H1 (cell line): ENCODE results near the gene ADCY2. TPM values are rescaled to one million over a fixed set of nuclear protein-coding genes. Genes with fewer than 3 reads are reported as not detected.

Experiments
- CTCF ChIA-PET: fragments of 300-600 bp; sonication (Branson Sonifier 250); formaldehyde crosslinking; loops from one replicate; lab custom pipeline; 2021; ENCODE audit not compliant: partially characterized antibody; lab: Charles Lee
- POLR2A ChIA-PET: fragments of 300-600 bp; sonication (Branson Sonifier 250); formaldehyde crosslinking; loops from one replicate; lab custom pipeline; 2021; ENCODE audit warnings: inconsistent platforms; ENCODE audit not compliant: partially characterized antibody; lab: Charles Lee
- DNase-seq, 2 experiments: peaks; one replicate each; pipeline versions ENCODE4 v3.0.0 to v3.0.0-alpha.2; 2010 to 2022; ENCODE audit warnings: low spot score in 2 of 2, low read depth in 1 of 2, mixed read lengths in 1 of 2
- FAIRE-seq: peaks from 2 replicates; lab custom pipeline; 2011; peaks lifted over from hg19 to GRCh38; lab: Jason Lieb, UNC
- H2AFZ ChIP-seq: 2 replicates; pipeline ENCODE4 v1.8.1; 2012; ENCODE audit warnings: low read length, inconsistent platforms
- H2AK5ac ChIP-seq: 2 replicates; pipeline ENCODE4 v1.6.1; 2013; ENCODE audit warnings: low read depth, low read length
- H2BK120ac ChIP-seq: replicated peaks from 2 replicates; pipeline ENCODE3; 2013; ENCODE audit warnings: low read depth, low read length, inconsistent platforms
- H2BK12ac ChIP-seq: 2 replicates; pipeline ENCODE4 v1.6.1; 2013; ENCODE audit warnings: low read depth, low read length
- H2BK15ac ChIP-seq: 2 replicates; pipeline ENCODE4 v1.6.1; 2013; ENCODE audit warnings: low read length
- H2BK20ac ChIP-seq: 2 replicates; pipeline ENCODE4 v1.6.1; 2013; ENCODE audit warnings: low read length
- H2BK5ac ChIP-seq: 2 replicates; pipeline ENCODE4 v1.6.1; 2013; ENCODE audit warnings: low read depth, low read length
- H3K14ac ChIP-seq: 2 replicates; pipeline ENCODE4 v1.6.1; 2013; ENCODE audit warnings: inconsistent platforms; ENCODE audit not compliant: insufficient read length
- H3K18ac ChIP-seq: 2 replicates; pipeline ENCODE4 v1.6.1; 2013; ENCODE audit warnings: low read length; ENCODE audit errors: extremely low read depth
- H3K23ac ChIP-seq: 2 replicates; pipeline ENCODE4 v1.6.1; 2013; ENCODE audit warnings: inconsistent platforms; ENCODE audit not compliant: insufficient read length
- H3K23me2 ChIP-seq: 2 replicates; pipeline ENCODE4 v1.6.1; 2013; ENCODE audit warnings: low read depth, low read length
- H3K27ac ChIP-seq: 2 replicates; pipeline ENCODE4 v1.6.1; 2011; ENCODE audit warnings: low read depth, low read length, inconsistent platforms
- H3K27me3 ChIP-seq, 4 experiments: replicated peaks in 1 of 4; 1 replicate in 1 of 4; 2 replicates in 3 of 4; pipeline versions ENCODE4 v1.6.1 to v1.8.1; 2011 to 2013; ENCODE audit warnings: low read length in 3 of 4, mild to moderate bottlenecking in 3 of 4, inconsistent platforms in 2 of 4, mixed read lengths in 2 of 4, moderate library complexity in 1 of 4; ENCODE audit not compliant: control insufficient read depth in 3 of 4, insufficient read depth in 3 of 4; ENCODE audit errors: extremely low read depth in 1 of 4
- H3K36me3 ChIP-seq, 4 experiments: 2 replicates each; pipeline versions ENCODE4 v1.6.1 to v1.8.1; 2011 to 2013; ENCODE audit warnings: mild to moderate bottlenecking in 4 of 4, low read length in 3 of 4, moderate library complexity in 2 of 4, control low read depth in 1 of 4, inconsistent platforms in 1 of 4; ENCODE audit not compliant: insufficient read depth in 4 of 4, control insufficient read depth in 2 of 4
- H3K4ac ChIP-seq: replicated peaks from 2 replicates; pipeline ENCODE3; 2013; ENCODE audit warnings: low read length, low read depth, mixed read lengths, inconsistent platforms; ENCODE audit not compliant: insufficient read length
- H3K4me1 ChIP-seq, 4 experiments: replicated peaks in 1 of 4; 1 replicate in 1 of 4; 2 replicates in 3 of 4; pipeline versions ENCODE4 v1.6.1 to v1.8.1; 2011 to 2013; ENCODE audit warnings: low read length in 3 of 4, inconsistent platforms in 2 of 4, mixed read lengths in 1 of 4; ENCODE audit not compliant: insufficient read depth in 4 of 4, control insufficient read depth in 3 of 4
- H3K4me2 ChIP-seq, 2 experiments: 2 replicates each; pipeline versions ENCODE4 v1.6.1 to v1.8.1; 2011 to 2013; ENCODE audit warnings: low read depth in 2 of 2, low read length in 2 of 2, control low read depth in 1 of 2, inconsistent platforms in 1 of 2, mild to moderate bottlenecking in 1 of 2; ENCODE audit not compliant: insufficient read depth in 1 of 2
- H3K4me3 ChIP-seq, 4 experiments: fragments of 200-600, 300-600 bp in 1 of 4; sonication (generic), shearing (Covaris generic), sonication (Bioruptor Twin) in 1 of 4; 2 replicates each; pipeline versions ENCODE4 v1.5.1 to v1.8.1; 2011 to 2016; ENCODE audit warnings: low read length in 4 of 4, low read depth in 3 of 4, control low read depth in 2 of 4, inconsistent platforms in 2 of 4, mild to moderate bottlenecking in 2 of 4, mixed read lengths in 1 of 4, moderate library complexity in 1 of 4; ENCODE audit not compliant: insufficient read depth in 2 of 4; ENCODE audit errors: extremely low read depth in 1 of 4
- H3K56ac ChIP-seq: replicated peaks from 2 replicates; pipeline ENCODE3; 2013; ENCODE audit warnings: low read depth, mild to moderate bottlenecking, mixed read lengths, low read length, inconsistent platforms; ENCODE audit not compliant: insufficient read length
- H3K79me1 ChIP-seq: 2 replicates; pipeline ENCODE4 v1.6.1; 2013; ENCODE audit warnings: low read depth, low read length, control low read depth
- H3K79me2 ChIP-seq, 2 experiments: 2 replicates each; pipeline versions ENCODE4 v1.6.1 to v1.8.1; 2012 to 2013; ENCODE audit warnings: low read length in 2 of 2, mild to moderate bottlenecking in 2 of 2, inconsistent platforms in 1 of 2; ENCODE audit not compliant: insufficient read depth in 2 of 2, control insufficient read depth in 1 of 2
- H3K9ac ChIP-seq, 4 experiments: replicated peaks in 1 of 4; 1 replicate in 1 of 4; 2 replicates in 3 of 4; pipeline versions ENCODE4 v1.6.1 to v1.8.1; 2011 to 2013; ENCODE audit warnings: low read depth in 3 of 4, low read length in 3 of 4, control low read depth in 2 of 4, mild to moderate bottlenecking in 2 of 4, moderate library complexity in 2 of 4, inconsistent platforms in 1 of 4; ENCODE audit errors: extremely low read depth in 1 of 4
- H3K9me3 ChIP-seq, 2 experiments: 2 replicates each; pipeline versions ENCODE4 v1.6.1 to v1.8.1; 2012 to 2013; ENCODE audit warnings: mild to moderate bottlenecking in 2 of 2, moderate library complexity in 2 of 2, control low read depth in 1 of 2, inconsistent platforms in 1 of 2, low read depth in 1 of 2, low read length in 1 of 2, mixed read lengths in 1 of 2; ENCODE audit not compliant: insufficient read depth in 2 of 2
- H4K20me1 ChIP-seq, 2 experiments: replicated peaks in 1 of 2; 2 replicates each; pipeline versions ENCODE3 to v1.8.1; 2011 to 2013; ENCODE audit warnings: inconsistent platforms in 2 of 2, low read length in 2 of 2, mild to moderate bottlenecking in 1 of 2; ENCODE audit not compliant: insufficient read depth in 2 of 2, control insufficient read depth in 1 of 2
- H4K5ac ChIP-seq: 2 replicates; pipeline ENCODE4 v1.6.1; 2013; ENCODE audit warnings: low read length, low read depth, mixed read lengths, inconsistent platforms; ENCODE audit not compliant: insufficient read length
- H4K8ac ChIP-seq: 2 replicates; pipeline ENCODE4 v1.8.0; 2013; ENCODE audit warnings: mild to moderate bottlenecking, moderate library complexity, low read length, inconsistent platforms; ENCODE audit not compliant: insufficient read depth; ENCODE audit errors: extremely low read depth
- H4K91ac ChIP-seq: replicated peaks from 2 replicates; pipeline ENCODE3; 2013; ENCODE audit warnings: low read length, mixed read lengths, inconsistent platforms; ENCODE audit not compliant: insufficient read length
- EGR1 ChIP-seq: IDR thresholded peaks from 2 replicates; pipeline ENCODE4 v1.6.1; 2011; ENCODE audit warnings: low read depth, low read length, borderline replicate concordance
- FOSL1 ChIP-seq: IDR thresholded peaks from 2 replicates; pipeline ENCODE4 v1.6.1; 2011; ENCODE audit warnings: mild to moderate bottlenecking, low read depth, low read length, moderate library complexity; ENCODE audit not compliant: insufficient read depth
- HDAC2 ChIP-seq, 2 experiments: fragments of 300-600 bp in 1 of 2; sonication (generic) in 1 of 2; IDR thresholded peaks; 2 replicates each; pipeline ENCODE4 v1.6.1; 2011 to 2012; ENCODE audit warnings: low read depth in 2 of 2, low read length in 2 of 2, mild to moderate bottlenecking in 2 of 2, moderate library complexity in 2 of 2, borderline replicate concordance in 1 of 2, inconsistent platforms in 1 of 2
- MAFK ChIP-seq: IDR thresholded peaks from 2 replicates; pipeline ENCODE4 v1.6.1; 2012; ENCODE audit warnings: low read depth, mild to moderate bottlenecking, improper control_type of control experiment, low read length
- POLR2AphosphoS5 ChIP-seq: IDR thresholded peaks from 2 replicates; pipeline ENCODE4 v1.6.1; 2011; ENCODE audit warnings: low read depth, low read length
- RAD21 ChIP-seq, 2 experiments: IDR thresholded peaks in 1 of 2; conservative IDR thresholded peaks in 1 of 2; 2 replicates each; pipeline ENCODE4 v1.6.1; 2011; ENCODE audit warnings: low read depth in 2 of 2, low read length in 2 of 2, improper control_type of control experiment in 1 of 2, inconsistent platforms in 1 of 2, mild to moderate bottlenecking in 1 of 2, moderate library complexity in 1 of 2
- SIN3A ChIP-seq, 2 experiments: IDR thresholded peaks in 1 of 2; conservative IDR thresholded peaks in 1 of 2; 2 replicates each; pipeline ENCODE4 v1.6.1; 2011 to 2012; ENCODE audit warnings: low read length in 2 of 2, improper control_type of control experiment in 1 of 2, low read depth in 1 of 2, mild to moderate bottlenecking in 1 of 2
- SIRT6 ChIP-seq: IDR thresholded peaks from one replicate; pipeline ENCODE4 v1.7.1; 2012; ENCODE audit warnings: low read length, inconsistent platforms
- SUZ12 ChIP-seq: fragments of 200-600 bp; sonication (generic); IDR thresholded peaks from 2 replicates; pipeline ENCODE4 v1.6.1; 2012; ENCODE audit warnings: mild to moderate bottlenecking, inconsistent platforms, low read length, moderate library complexity, mixed read lengths
- WGBS, 2 experiments: shearing (Covaris generic) in 1 of 2; methylation state at CpG; one replicate each; pipeline versions ENCODE4 v1.1.6 to v1.1.7; 2013 to 2015; ENCODE audit warnings: low lambda C conversion rate in 2 of 2, mixed read lengths in 2 of 2, inconsistent platforms in 1 of 2, low coverage in 1 of 2, missing lambda C conversion rate in 1 of 2; ENCODE audit not compliant: insufficient replicate concordance in 2 of 2, insufficient coverage in 1 of 2, insufficient read length in 1 of 2; ENCODE audit errors: extremely low coverage in 1 of 2, missing lambda C conversion rate in 1 of 2; 5-methylcytosine and 5-hydroxymethylcytosine counted together
- polyA plus RNA-seq, 7 experiments: library from polyadenylated mRNA; depleted of rRNA in 3 of 7; stranded (reverse) in 5 of 7; unstranded in 2 of 7; fragments of >200 nt in 5 of 7; fragments of 200-250 nt in 2 of 7; gene quantifications; 1 replicate in 5 of 7; 2 replicates in 1 of 7; 4 replicates in 1 of 7; pipeline versions ENCODE4 v1.2.1 to v1.2.3, GENCODE V29; 2011 to 2013; ENCODE audit warnings: missing spikeins in 2 of 7, mixed read lengths in 2 of 7
- total RNA-seq: library from RNA; stranded (reverse); fragmentation: NEBNext Ultra II Directional; extraction: Animal tissue kit (Norgen Biotek cat#: 25700); gene quantifications from 2 replicates; pipeline ENCODE4 v1.2.1, GENCODE V29; 2021

Gene ADCY2
- total and polyA plus RNA-seq, 2 of the 8 experiments (the other 6 are each of a cell fraction or from before 2014, with no cell fraction given), result 35.8 to 122 TPM

GRCh38 chr5:7453947-7454346 lies 58.0 kb downstream of the ADCY2 start:
- no peak for DNase-seq
- no peak overlapping the region for H2BK5ac ChIP-seq
- ChIA-PET CTCF (interaction anchor here (0.7 kb wide), 1 partner anchor 633 kb away, joined by 3 read pairs; no protein-coding TSS in a partner anchor), POLR2A (interaction anchor here (1.3 kb wide), 1 partner anchor 11 kb away, joined by 3 read pairs; no protein-coding TSS in a partner anchor)
- H3K9ac ChIP-seq, result no peak overlapping the region
- H3K4me2 ChIP-seq, result no peak overlapping the region
- peaks cover 0 to 1% of the 10 kb centered on the region in 2 experiments for H4K20me1 ChIP-seq
- no peaks in the 10 kb centered on the region for H3K23me2 ChIP-seq
- H4K8ac ChIP-seq, result no peak overlapping the region
- TF ChIP-seq SIRT6, result no peak
- no peak for TF ChIP-seq SUZ12
- no peak for TF ChIP-seq POLR2AphosphoS5
- no peak for TF ChIP-seq EGR1
- TF ChIP-seq FOSL1, result no peak
- TF ChIP-seq SIN3A (conservative IDR thresholded peaks at IDR 0.05 in 1 of 2, IDR thresholded peaks at IDR 0.05 in 1 of 2; ENCODE audit: low read depth in 1 of 2, low read length in 2 of 2), result no peak
- no peak for TF ChIP-seq HDAC2 (IDR thresholded peaks at IDR 0.05; ENCODE audit: borderline replicate concordance in 1 of 2, low read depth in 2 of 2, low read length in 2 of 2)
- TF ChIP-seq RAD21 (IDR thresholded peaks at IDR 0.05 in 1 of 2, conservative IDR thresholded peaks at IDR 0.05 in 1 of 2; ENCODE audit: low read depth in 2 of 2, low read length in 2 of 2), result no peak
- TF ChIP-seq MAFK, result no peak
- FAIRE-seq, result no peak
- no peak overlapping the region for H2BK15ac ChIP-seq
- peaks cover 6% of the 10 kb centered on the region; the same call in 1 of the 2 replicates for H3K79me1 ChIP-seq
- H3K27ac ChIP-seq, result no peak overlapping the region
- H3K4me3 ChIP-seq, result no peak overlapping the region
- H3K18ac ChIP-seq, result no peak overlapping the region
- H3K14ac ChIP-seq, result no peak overlapping the region
- peaks cover 0 to 3% of the 10 kb centered on the region in 2 experiments; a peak in 1 of 4 replicates for H3K9me3 ChIP-seq
- no peak overlapping the region for H4K5ac ChIP-seq
- H3K23ac ChIP-seq, result no peak overlapping the region
- no peak overlapping the region for H3K56ac ChIP-seq
- no peak overlapping the region for H2BK12ac ChIP-seq
- H3K79me2 ChIP-seq, result peaks cover 0 to 95% of the 10 kb centered on the region in 2 experiments; a peak in 2 of 4 replicates
- H3K4ac ChIP-seq, result no peak overlapping the region
- H3K36me3 ChIP-seq, result peaks cover 0 to 5% (median 0%) of the 10 kb centered on the region in 4 experiments; a peak in 3 of 8 replicates
- no peaks in the 10 kb centered on the region for H3K27me3 ChIP-seq
- H2AFZ ChIP-seq, result no peak overlapping the region
- no peak overlapping the region for H2AK5ac ChIP-seq
- no peak overlapping the region for H2BK120ac ChIP-seq
- 82% methylated on average over 2 of the region's 2 CpGs; no CpG with 5 or more reads in 1 of the 2 experiments for WGBS, 2 experiments
- no peak overlapping the region for H2BK20ac ChIP-seq
- no peak overlapping the region for H4K91ac ChIP-seq
- peaks cover 0 to 3% (median 0%) of the 10 kb centered on the region in 4 experiments; a peak in 2 of 7 replicates for H3K4me1 ChIP-seq
